Mesendoderm (in vitro differentiated cells): ENCODE results near the gene DSE.

Source experiments
- DNase-seq: peaks from one replicate; pipeline ENCODE4 v3.0.0; 2013
- H2AK5ac ChIP-seq: 2 replicates; pipeline ENCODE4 v1.6.1; 2013; ENCODE audit warnings: low read length, inconsistent platforms
- H2BK120ac ChIP-seq: 2 replicates; pipeline ENCODE4 v1.6.1; 2013; ENCODE audit warnings: low read depth, mild to moderate bottlenecking, low read length, moderate library complexity, mixed read lengths
- H2BK15ac ChIP-seq: replicated peaks from 2 replicates; pipeline ENCODE4 v1.6.1; 2013; ENCODE audit warnings: low read depth, mild to moderate bottlenecking, moderate library complexity
- H2BK5ac ChIP-seq: 2 replicates; pipeline ENCODE4 v1.6.1; 2013; ENCODE audit warnings: low read length, inconsistent platforms
- H3K18ac ChIP-seq: 2 replicates; pipeline ENCODE4 v1.6.1; 2013; ENCODE audit warnings: mild to moderate bottlenecking, low read length, mixed read lengths
- H3K23ac ChIP-seq: one replicate; pipeline ENCODE4 v1.6.1; 2013; ENCODE audit warnings: low read length
- H3K27ac ChIP-seq: 2 replicates; pipeline ENCODE4 v1.5.1; 2013; ENCODE audit warnings: low read depth, mild to moderate bottlenecking, inconsistent platforms, low read length, moderate library complexity
- H3K27me3 ChIP-seq: 2 replicates; pipeline ENCODE4 v1.6.1; 2013; ENCODE audit warnings: low read length, control low read depth, mild to moderate bottlenecking, inconsistent platforms; ENCODE audit not compliant: insufficient read depth, poor library complexity
- H3K36me3 ChIP-seq: 2 replicates; pipeline ENCODE4 v1.6.1; 2013; ENCODE audit warnings: low read length, inconsistent platforms; ENCODE audit not compliant: control insufficient read depth, insufficient read depth
- H3K4ac ChIP-seq: one replicate; pipeline ENCODE4 v1.6.1; 2013; ENCODE audit warnings: low read depth, mild to moderate bottlenecking, low read length, moderate library complexity
- H3K4me1 ChIP-seq: 2 replicates; pipeline ENCODE4 v1.6.1; 2013; ENCODE audit warnings: low read depth, low read length, inconsistent platforms; ENCODE audit not compliant: control insufficient read depth
- H3K4me2 ChIP-seq: 2 replicates; pipeline ENCODE4 v1.6.1; 2013; ENCODE audit warnings: low read length
- H3K4me3 ChIP-seq: 2 replicates; pipeline ENCODE4 v1.5.1; 2013; ENCODE audit warnings: mild to moderate bottlenecking, low read length
- H3K56ac ChIP-seq: one replicate; pipeline ENCODE4 v1.6.1; 2013; ENCODE audit warnings: low read length
- H3K79me1 ChIP-seq: 2 replicates; pipeline ENCODE4 v1.6.1; 2013; ENCODE audit warnings: low read length, inconsistent platforms
- H3K79me2 ChIP-seq: 2 replicates; pipeline ENCODE4 v1.6.1; 2013; ENCODE audit warnings: mild to moderate bottlenecking, low read length; ENCODE audit not compliant: control insufficient read depth, insufficient read depth
- H3K9ac ChIP-seq: 2 replicates; pipeline ENCODE4 v1.6.1; 2013; ENCODE audit warnings: low read length, inconsistent platforms
- H4K5ac ChIP-seq: one replicate; pipeline ENCODE4 v1.6.1; 2013; ENCODE audit warnings: low read length
- H4K8ac ChIP-seq: one replicate; pipeline ENCODE4 v1.6.1; 2013; ENCODE audit warnings: low read depth, mild to moderate bottlenecking, control low read depth, low read length, moderate library complexity
- WGBS: extraction: QIAGEN DNeasy Blood & Tissue Kit; methylation state at CpG from one replicate; pipeline ENCODE4 v1.1.7; 2013; ENCODE audit warnings: low lambda C conversion rate, missing lambda C conversion rate; ENCODE audit not compliant: insufficient coverage; ENCODE audit errors: extremely low coverage; 5-methylcytosine and 5-hydroxymethylcytosine counted together

Gene DSE

GRCh38 chr6:116429111-116429510 is 58.4 kb downstream of the DSE start:
- no CpG with 5 or more reads among the region's 2 CpGs for WGBS
- H3K4me2 ChIP-seq = no peak overlapping the region

GRCh38 chr6:116430860-116431259 is 60.1 kb downstream of the DSE start:
- H3K27ac ChIP-seq = no peak overlapping the region
- H3K18ac ChIP-seq = no peak overlapping the region
- no peak overlapping the region for H4K5ac ChIP-seq
- no peak overlapping the region for H2AK5ac ChIP-seq
- H3K79me1 ChIP-seq = no peaks in the 10 kb centered on the region
- no peak overlapping the region for H4K8ac ChIP-seq
- no peak for DNase-seq
- H2BK15ac ChIP-seq = no peak overlapping the region
- no peak overlapping the region for H3K4me3 ChIP-seq
- no peak overlapping the region for H3K4me2 ChIP-seq
- H3K79me2 ChIP-seq = no peaks in the 10 kb centered on the region
- H3K56ac ChIP-seq = no peak overlapping the region
- H3K36me3 ChIP-seq = peaks cover 1% of the 10 kb centered on the region
- no peak overlapping the region for H3K9ac ChIP-seq
- H3K4ac ChIP-seq = no peak overlapping the region
- H3K4me1 ChIP-seq = no peaks in the 10 kb centered on the region
- no CpG with 5 or more reads among the region's 4 CpGs for WGBS
- H3K27me3 ChIP-seq = no peaks in the 10 kb centered on the region
- no peak overlapping the region for H3K23ac ChIP-seq
- no peak overlapping the region for H2BK5ac ChIP-seq
- no peak overlapping the region for H2BK120ac ChIP-seq

More at GRCh38 chr6:116429111-116429510, 58.4 kb downstream of the DSE start:
- Histone ChIP-seq H2BK5ac (no peak overlapping the region), H3K79me2 (no peaks in the 10 kb centered on the region), H3K27me3 (no peaks in the 10 kb centered on the region), H2BK120ac (no peak overlapping the region), H3K23ac (no peak overlapping the region), H3K4me3 (no peak overlapping the region), H3K27ac (no peak overlapping the region), H4K8ac (no peak overlapping the region), H3K4ac (no peak overlapping the region), H3K9ac (no peak overlapping the region), H4K5ac (no peak overlapping the region), H3K4me1 (no peaks in the 10 kb centered on the region), H2BK15ac (no peak overlapping the region), H3K79me1 (peaks cover under 1% of the 10 kb centered on the region), H3K36me3 (peaks cover 1% of the 10 kb centered on the region), H2AK5ac (no peak overlapping the region), H3K18ac (no peak overlapping the region), H3K56ac (no peak overlapping the region)
- DNase-seq = no peak

GRCh38 chr6:116431964-116432595 is 61.3 kb downstream of the DSE start:
- H3K56ac ChIP-seq = no peak overlapping the region
- H3K27ac ChIP-seq = no peak overlapping the region
- H4K5ac ChIP-seq = no peak overlapping the region
- no peak overlapping the region for H3K4me3 ChIP-seq
- no peak overlapping the region for H3K4ac ChIP-seq
- no peaks in the 10 kb centered on the region for H3K4me1 ChIP-seq
- H3K36me3 ChIP-seq = peaks cover 1% of the 10 kb centered on the region
- no peaks in the 10 kb centered on the region for H3K79me1 ChIP-seq
- no peak overlapping the region for H2AK5ac ChIP-seq
- no peak overlapping the region for H2BK5ac ChIP-seq
- H3K18ac ChIP-seq = no peak overlapping the region
- no peak overlapping the region for H3K23ac ChIP-seq
- no peaks in the 10 kb centered on the region for H3K79me2 ChIP-seq
- H3K27me3 ChIP-seq = no peaks in the 10 kb centered on the region
- H4K8ac ChIP-seq = no peak overlapping the region
- H3K4me2 ChIP-seq = no peak overlapping the region
- H2BK15ac ChIP-seq = no peak overlapping the region
- DNase-seq = no peak
- H2BK120ac ChIP-seq = no peak overlapping the region
- no peak overlapping the region for H3K9ac ChIP-seq

GRCh38 chr6:116433206-116433712 is 62.5 kb downstream of the DSE start:
- no peak overlapping the region for H2BK15ac ChIP-seq
- no peak overlapping the region for H3K27ac ChIP-seq
- H3K18ac ChIP-seq = no peak overlapping the region
- H3K36me3 ChIP-seq = peaks cover 1% of the 10 kb centered on the region
- H2BK120ac ChIP-seq = no peak overlapping the region
- no peak overlapping the region for H2AK5ac ChIP-seq
- no peak overlapping the region for H3K4me2 ChIP-seq
- H4K5ac ChIP-seq = no peak overlapping the region
- no peaks in the 10 kb centered on the region for H3K27me3 ChIP-seq
- no peak overlapping the region for H2BK5ac ChIP-seq
- H3K23ac ChIP-seq = no peak overlapping the region
- no peak overlapping the region for H3K4me3 ChIP-seq
- no peaks in the 10 kb centered on the region for H3K79me2 ChIP-seq
- H3K4me1 ChIP-seq = no peaks in the 10 kb centered on the region
- DNase-seq = no peak
- H4K8ac ChIP-seq = no peak overlapping the region
- no peak overlapping the region for H3K9ac ChIP-seq
- WGBS = no CpG with 5 or more reads among the region's 4 CpGs
- H3K79me1 ChIP-seq = no peaks in the 10 kb centered on the region
- H3K56ac ChIP-seq = no peak overlapping the region
- no peak overlapping the region for H3K4ac ChIP-seq

GRCh38 chr6:116434056-116434725 is 63.4 kb downstream of the DSE start:
- H4K5ac ChIP-seq = no peak overlapping the region
- H4K8ac ChIP-seq = no peak overlapping the region
- no peaks in the 10 kb centered on the region for H3K27me3 ChIP-seq
- no peak overlapping the region for H2BK15ac ChIP-seq
- H3K56ac ChIP-seq = no peak overlapping the region
- DNase-seq = no peak
- no peak overlapping the region for H3K27ac ChIP-seq
- H3K4ac ChIP-seq = no peak overlapping the region
- H3K4me3 ChIP-seq = no peak overlapping the region
- H3K9ac ChIP-seq = no peak overlapping the region
- no CpG with 5 or more reads among the region's 1 CpG for WGBS
- H3K18ac ChIP-seq = no peak overlapping the region
- H3K79me2 ChIP-seq = no peaks in the 10 kb centered on the region
- no peak overlapping the region for H3K23ac ChIP-seq
- H3K79me1 ChIP-seq = no peaks in the 10 kb centered on the region
- no peak overlapping the region for H2BK5ac ChIP-seq
- H2AK5ac ChIP-seq = no peak overlapping the region
- no peak overlapping the region for H3K4me2 ChIP-seq
- H3K4me1 ChIP-seq = no peaks in the 10 kb centered on the region
- H2BK120ac ChIP-seq = no peak overlapping the region
- H3K36me3 ChIP-seq = peaks cover 1% of the 10 kb centered on the region
